ENCODE data around the gene RAB6D. TPM values are rescaled to one million over a fixed set of nuclear protein-coding genes. Genes with fewer than 3 reads are reported as not detected.

The RAB6D gene
- 0.02 TPM in 1 of 5 replicates, not detected in the others for total RNA-seq (2022; extraction: Qiagen RNA extraction; ENCODE audit: low read depth)

DNA sequence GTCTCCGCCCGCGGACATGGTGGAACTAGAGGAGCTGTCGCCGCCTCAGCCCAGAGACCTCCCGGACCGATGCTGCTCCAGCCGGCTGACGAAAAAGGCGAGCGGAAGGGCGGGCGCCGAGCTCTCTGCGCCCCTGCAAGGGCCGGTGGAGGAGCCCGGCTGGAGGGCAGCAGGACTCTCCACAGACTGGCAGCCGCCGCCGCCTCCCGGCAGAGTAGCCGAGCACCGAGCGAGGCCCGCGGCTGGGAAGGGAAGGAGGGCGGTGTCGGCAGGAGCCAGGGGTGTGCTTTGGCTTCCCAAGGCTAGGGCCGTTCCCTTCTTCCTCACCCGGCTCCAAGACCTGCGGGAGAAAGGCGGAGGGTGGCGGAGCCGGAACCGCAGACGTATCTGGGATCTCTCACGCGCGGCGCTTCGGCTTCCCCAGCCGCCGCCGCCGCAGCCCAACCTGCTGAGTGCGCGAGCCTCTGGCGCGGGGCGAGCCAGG is at the start of gene RAB6D:
Gene RAB6D (minus strand): TSS at position 466 of the 484 bp plus-strand sequence. CDS start 448 bp downstream, at position 18.

Other genes starting within 250 kb of the RAB6D start
- gene POTEE, start 154.6 kb downstream of the RAB6D start, total RNA-seq (2022; extraction: Qiagen RNA extraction; ENCODE audit: low read depth): 0.06 to 0.15 TPM (median 0.08 TPM) in 4 of 5 replicates, not detected in the other
- not detected in 5 replicates for gene TUBA3D, start 112.0 kb upstream of the RAB6D start, total RNA-seq (2022; extraction: Qiagen RNA extraction; ENCODE audit: low read depth)
- gene MZT2A, start 128.2 kb upstream of the RAB6D start, total RNA-seq (2022; extraction: Qiagen RNA extraction; ENCODE audit: low read depth): 116 to 187 TPM (median 178 TPM) in 5 replicates
- gene CCDC74A, start 163.7 kb upstream of the RAB6D start, total RNA-seq (2022; extraction: Qiagen RNA extraction; ENCODE audit: low read depth): 11.3 to 18.3 TPM (median 17.0 TPM) in 5 replicates

All from A549 treated with DMSO at 1 μM for 4 hours (cell line).